Measurements from ENCODE around the gene MDM4. TPM values are rescaled to one million over a fixed set of nuclear protein-coding genes. Genes with fewer than 3 reads are reported as not detected.

MDM4 gene
- total and polyA plus RNA-seq, 8 donors, result 13.5 to 53.0 (median 35.9) TPM

DNA sequence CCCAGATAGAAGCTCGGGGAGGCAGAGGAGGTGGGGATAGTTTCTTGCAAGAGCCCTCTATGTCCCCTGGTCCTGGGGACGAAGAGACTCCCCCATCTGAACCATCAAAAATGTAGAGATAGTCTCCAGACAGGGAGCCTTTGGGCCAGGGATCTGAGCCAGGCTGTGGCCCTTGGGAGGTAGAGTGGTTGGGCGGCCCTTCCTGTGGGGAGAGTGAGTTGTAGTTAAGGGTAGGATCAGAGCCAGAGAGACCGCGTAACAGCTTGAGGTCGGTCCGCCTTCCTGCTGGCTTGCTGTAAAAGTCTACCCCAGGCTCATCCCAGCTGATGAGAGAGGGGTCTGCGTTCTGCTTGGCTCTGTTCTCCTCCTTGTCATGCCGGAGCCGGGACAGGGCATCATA, 46.9 kb upstream of the MDM4 start:
- no peak for ATAC-seq
- Histone ChIP-seq H3K27ac (no peak overlapping the region), H3K4me3 (no peak overlapping the region), H3K4me1 (no peaks in the 10 kb centered on the region), H3K36me3 (peaks cover 0 to 5% (median 0%) of the 10 kb centered on the region in 3 donors), H3K27me3 (no peaks in the 10 kb centered on the region), H3K9me3 (no peaks in the 10 kb centered on the region)
- 88 to 90% methylated on average over 10 of the region's 10 CpGs for WGBS, 2 donors
- TF ChIP-seq, protein P1, sequence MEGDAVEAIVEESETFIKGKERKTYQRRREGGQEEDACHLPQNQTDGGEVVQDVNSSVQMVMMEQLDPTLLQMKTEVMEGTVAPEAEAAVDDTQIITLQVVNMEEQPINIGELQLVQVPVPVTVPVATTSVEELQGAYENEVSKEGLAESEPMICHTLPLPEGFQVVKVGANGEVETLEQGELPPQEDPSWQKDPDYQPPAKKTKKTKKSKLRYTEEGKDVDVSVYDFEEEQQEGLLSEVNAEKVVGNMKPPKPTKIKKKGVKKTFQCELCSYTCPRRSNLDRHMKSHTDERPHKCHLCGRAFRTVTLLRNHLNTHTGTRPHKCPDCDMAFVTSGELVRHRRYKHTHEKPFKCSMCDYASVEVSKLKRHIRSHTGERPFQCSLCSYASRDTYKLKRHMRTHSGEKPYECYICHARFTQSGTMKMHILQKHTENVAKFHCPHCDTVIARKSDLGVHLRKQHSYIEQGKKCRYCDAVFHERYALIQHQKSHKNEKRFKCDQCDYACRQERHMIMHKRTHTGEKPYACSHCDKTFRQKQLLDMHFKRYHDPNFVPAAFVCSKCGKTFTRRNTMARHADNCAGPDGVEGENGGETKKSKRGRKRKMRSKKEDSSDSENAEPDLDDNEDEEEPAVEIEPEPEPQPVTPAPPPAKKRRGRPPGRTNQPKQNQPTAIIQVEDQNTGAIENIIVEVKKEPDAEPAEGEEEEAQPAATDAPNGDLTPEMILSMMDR (IDR thresholded peaks at IDR 0.05), result no peak
- no peak for DNase-seq
- no peak for FAIRE-seq
- intact Hi-C loops (cut with DNase I), result no loop called here

DNA sequence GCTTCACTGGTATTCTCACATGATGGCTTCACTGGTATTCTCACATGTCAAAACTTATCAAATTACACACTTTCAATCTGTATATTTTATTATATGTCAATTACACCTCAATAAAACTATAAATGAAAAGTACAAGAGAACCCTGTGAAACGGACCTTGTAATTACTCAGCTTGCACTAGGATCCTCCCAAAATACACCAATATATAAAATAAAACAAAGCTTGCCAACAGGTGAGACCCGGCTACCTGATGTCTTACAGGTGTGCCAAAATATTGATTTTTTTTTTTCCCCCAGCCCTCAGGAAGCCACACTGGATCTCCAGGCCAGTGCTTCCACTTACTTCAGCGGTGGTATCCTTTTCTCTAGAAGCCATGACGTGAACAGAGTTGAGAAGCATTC, 44.5 kb upstream of the MDM4 start:
- ATAC-seq, result no peak
- DNase-seq, result no peak
- 78 to 85% methylated on average over 4 of the region's 4 CpGs for WGBS, 2 donors
- H3K4me3 ChIP-seq, result no peak overlapping the region
- FAIRE-seq, result no peak
- peaks cover 0 to 5% (median 0%) of the 10 kb centered on the region in 3 donors for H3K36me3 ChIP-seq
- no peaks in the 10 kb centered on the region for H3K27me3 ChIP-seq
- TF ChIP-seq, protein P1 (IDR thresholded peaks at IDR 0.05), result no peak
- H3K4me1 ChIP-seq, result no peaks in the 10 kb centered on the region
- H3K9me3 ChIP-seq, result no peaks in the 10 kb centered on the region
- intact Hi-C loops (cut with DNase I), result no loop called here
- no peak overlapping the region for H3K27ac ChIP-seq

DNA sequence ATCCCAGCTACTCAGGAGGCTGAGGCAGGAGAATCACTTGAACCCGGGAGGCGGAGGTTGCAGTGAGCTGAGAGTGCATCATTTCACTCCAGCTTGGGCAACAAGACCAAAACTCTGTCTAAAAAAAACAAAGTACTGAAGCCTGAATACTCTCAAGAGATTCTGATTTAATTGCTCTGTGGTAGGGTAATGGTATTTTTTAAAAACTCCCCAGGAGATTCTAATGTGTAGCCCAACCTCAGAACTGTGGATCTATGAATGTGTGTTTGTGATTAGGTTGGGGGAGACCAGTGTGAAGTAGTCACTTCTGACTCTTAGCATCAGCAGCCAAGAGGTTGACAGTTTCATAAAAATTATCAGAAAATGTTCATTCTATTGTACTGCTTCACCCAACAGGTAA, 43.5 kb upstream of the MDM4 start:
- TF ChIP-seq, protein P1 (IDR thresholded peaks at IDR 0.05), result no peak
- Histone ChIP-seq H3K4me3 (no peak overlapping the region), H3K4me1 (peaks cover 0 to 7% (median 0%) of the 10 kb centered on the region in 3 donors), H3K27me3 (no peaks in the 10 kb centered on the region), H3K27ac (no peak overlapping the region), H3K9me3 (no peaks in the 10 kb centered on the region), H3K36me3 (peaks cover 0 to 5% (median 0%) of the 10 kb centered on the region in 3 donors)
- FAIRE-seq (no peak), ATAC-seq (no peak), DNase-seq (no peak)
- WGBS, 2 donors, result 94 to 97% methylated on average over 2 of the region's 2 CpGs
- intact Hi-C loops (cut with DNase I), result no loop called here

DNA sequence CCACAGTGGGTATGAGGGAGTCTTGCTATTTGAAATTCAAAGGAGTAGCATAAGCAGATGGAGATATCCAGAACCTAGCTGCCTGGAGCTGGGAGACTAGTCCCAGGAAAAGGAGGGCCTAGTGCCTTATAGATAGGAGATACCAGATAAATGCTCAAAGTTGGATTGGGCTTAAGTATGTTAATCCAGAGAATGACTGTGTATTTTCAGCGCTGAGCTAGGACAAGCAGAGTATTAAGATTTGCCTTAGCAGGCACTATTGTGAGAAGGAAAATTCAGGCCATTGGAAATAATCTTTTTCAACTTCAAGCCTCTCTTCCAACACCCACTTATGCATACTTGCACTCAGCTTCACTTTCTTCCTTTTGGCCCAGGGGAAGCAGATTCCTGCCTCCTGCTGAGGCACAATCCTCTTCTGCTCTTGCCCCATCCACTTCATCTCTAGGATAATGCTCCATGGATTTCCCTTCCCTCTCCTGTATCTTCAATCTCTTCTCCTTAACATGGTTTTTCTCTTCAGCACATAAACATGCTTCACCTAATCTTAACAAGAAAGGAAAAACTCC, 42.7 kb upstream of the MDM4 start:
- no peak for ATAC-seq
- FAIRE-seq, result no peak
- no peak overlapping the region for H3K27ac ChIP-seq

More for the DNA sequence above, 42.7 kb upstream of the MDM4 start:
- H3K4me3 ChIP-seq, result no peak overlapping the region
- H3K9me3 ChIP-seq, result no peaks in the 10 kb centered on the region
- DNase-seq, result no peak
- intact Hi-C loops (cut with DNase I), result no loop called here
- TF ChIP-seq, protein P1 (IDR thresholded peaks at IDR 0.05), result no peak
- peaks cover 0 to 9% (median 0%) of the 10 kb centered on the region in 3 donors for H3K4me1 ChIP-seq
- 77 to 84% methylated on average over 1 of the region's 1 CpG for WGBS, 2 donors
- H3K36me3 ChIP-seq, result peaks cover 0 to 5% (median 0%) of the 10 kb centered on the region in 3 donors
- H3K27me3 ChIP-seq, result no peaks in the 10 kb centered on the region
